GM19035 (cell line): ENCODE measurements around the gene ZCCHC7.

Experiments used
- ATAC-seq: cut with Tn5 transposase; IDR thresholded peaks from one replicate; pipeline ENCODE4 v1.9.1; 2021; ENCODE audit not compliant: unreplicated experiment

ZCCHC7 gene

DNA sequence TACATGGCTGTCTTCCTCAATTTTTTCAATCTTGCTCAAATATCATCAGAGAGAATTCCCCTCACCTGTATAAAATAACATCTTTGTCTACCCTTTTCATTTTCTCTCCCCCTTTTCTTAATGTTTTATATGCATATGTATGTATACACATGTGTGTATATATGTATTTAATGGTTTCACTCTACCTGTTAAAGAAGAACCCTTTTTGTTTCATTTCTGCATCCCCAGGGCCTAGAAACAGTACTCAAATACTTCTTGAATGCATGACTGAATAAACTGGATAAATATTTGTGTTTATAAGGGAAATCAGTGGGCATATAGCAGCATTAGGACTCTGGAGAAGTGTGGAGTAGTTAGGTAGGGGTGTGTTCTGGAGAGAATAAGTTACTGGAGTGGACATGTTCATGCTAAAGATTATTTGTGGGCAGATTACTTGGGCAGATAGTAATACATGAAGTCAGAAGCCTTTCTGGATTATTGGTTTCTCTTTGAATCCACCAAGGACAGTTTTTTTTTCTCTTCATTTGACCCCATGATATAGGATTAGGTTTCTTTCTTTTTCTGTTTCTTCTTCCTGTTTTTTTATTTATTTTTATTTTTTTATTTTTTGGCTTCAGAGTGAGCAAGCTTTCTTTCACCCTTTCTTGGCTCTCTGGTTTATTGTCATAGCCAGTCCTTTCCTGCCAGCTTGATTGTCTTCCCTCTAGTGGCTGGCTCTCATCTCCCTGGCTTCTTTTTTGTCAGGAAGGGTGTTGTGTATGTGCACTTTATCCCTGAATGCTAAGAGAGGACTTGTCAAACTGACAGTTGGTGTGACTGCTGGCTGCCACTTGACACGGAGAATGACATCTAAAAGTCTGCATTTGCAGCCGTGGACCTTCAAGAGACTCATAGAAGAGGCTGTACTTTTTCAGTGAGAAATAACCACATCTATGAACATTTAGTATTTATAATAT is 89.3 kb downstream of the ZCCHC7 start:
- no peak for ATAC-seq

DNA sequence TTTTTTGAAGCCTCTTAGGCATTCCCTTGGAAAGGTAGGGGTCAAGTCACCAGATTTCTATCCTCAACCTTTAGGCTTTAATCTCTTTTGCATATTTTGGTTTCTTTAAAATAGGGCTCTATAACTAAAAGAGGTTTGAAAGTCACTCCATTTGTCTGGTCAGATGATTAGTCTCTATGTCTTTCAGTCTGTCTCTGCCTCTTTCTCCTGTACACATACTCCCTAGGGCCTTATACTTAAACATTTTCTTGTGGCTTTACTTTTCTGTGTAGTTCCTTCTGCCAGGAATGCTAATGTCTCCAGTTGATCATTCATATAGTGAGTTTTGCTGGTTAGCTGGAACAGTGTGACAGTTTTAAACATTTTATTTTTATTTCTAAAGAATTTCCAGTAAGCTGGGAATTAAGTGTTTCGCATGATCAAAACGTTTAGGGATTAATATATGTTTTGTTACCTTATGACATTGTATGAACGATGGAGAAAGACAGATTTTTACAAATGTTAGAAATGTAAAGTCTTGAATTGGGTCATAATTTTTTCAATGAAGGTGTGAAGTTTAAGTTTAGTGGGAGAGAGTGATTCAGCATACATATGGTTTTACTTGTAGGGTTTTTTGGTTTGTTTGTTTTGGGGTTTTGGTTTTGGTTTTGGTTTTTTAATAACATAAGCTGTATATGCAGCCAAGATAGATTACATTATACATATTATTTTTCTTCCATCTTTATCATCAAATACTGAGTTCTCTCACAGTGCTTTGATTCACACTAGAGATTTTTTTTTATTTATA is 90.6 kb downstream of the ZCCHC7 start:
- no peak for ATAC-seq

- ATAC-seq: no peak
Observed at GRCh38 chr9:37212435-37212834, 92.1 kb downstream of the ZCCHC7 start.

- no peak for ATAC-seq
Observed at GRCh38 chr9:37215381-37215780, 95.0 kb downstream of the ZCCHC7 start.

DNA sequence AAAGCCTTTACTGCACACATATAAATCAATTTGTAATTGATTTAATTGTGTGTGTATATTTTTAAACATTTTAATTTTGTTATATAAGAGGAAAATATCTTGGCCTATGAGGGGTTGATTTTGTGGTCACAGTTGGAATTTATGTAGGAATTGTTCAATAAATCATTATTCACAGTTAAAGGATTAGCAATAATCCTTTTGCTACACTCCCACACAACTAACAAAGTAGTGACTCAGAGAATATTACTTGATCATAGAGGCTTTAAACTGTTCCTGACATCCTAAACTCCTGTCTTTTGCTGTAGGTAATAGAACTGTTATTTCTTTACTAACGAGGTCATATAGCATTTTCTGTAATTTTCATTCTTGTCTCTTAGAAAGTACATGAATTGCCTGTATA is 95.5 kb downstream of the ZCCHC7 start:
- ATAC-seq: no peak

GRCh38 chr9:37217161-37217560 is 96.8 kb downstream of the ZCCHC7 start:
- ATAC-seq: no peak

GRCh38 chr9:37218800-37219425 is 98.5 kb downstream of the ZCCHC7 start:
- no peak for ATAC-seq

DNA sequence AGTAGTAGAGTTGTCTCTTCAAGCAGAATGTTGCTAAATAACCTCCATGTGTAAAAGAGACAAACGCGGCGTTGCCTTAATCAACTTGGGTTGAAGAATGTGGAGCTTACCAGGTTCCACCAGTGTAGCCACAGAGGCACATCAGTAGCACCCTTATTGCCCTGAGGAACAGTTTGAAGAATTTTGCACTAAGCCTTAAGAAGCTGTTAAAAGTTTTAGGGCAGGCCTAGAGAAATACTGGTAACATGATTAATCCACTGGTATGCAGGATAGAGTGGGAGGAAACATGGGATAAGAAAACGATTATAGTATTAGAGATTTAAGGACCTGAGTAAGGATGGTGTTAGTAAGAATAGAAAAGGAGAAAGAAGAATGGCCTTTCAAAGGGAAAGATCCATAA is 100.6 kb downstream of the ZCCHC7 start:
- no peak for ATAC-seq

GRCh38 chr9:37221489-37222106 is 101.2 kb downstream of the ZCCHC7 start:
- ATAC-seq: no peak

DNA sequence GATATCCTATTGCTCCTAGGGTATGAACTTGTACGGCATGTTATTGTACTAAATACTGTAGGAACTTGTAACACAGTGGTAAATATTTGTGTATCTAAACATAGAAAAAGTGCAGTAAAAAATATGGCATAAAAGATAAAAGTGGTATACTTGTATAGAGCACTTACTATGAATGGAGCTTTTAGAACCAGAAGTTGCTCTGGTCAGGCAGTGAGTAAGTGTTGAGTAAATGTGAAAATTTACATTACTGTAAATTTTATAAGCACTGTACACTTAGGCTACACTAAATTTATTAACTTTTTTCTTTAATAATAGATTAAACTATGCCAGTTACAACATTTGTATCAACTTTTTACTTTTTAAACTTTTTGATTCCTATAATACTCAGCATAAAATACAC is 109.1 kb downstream of the ZCCHC7 start:
- ATAC-seq: no peak

DNA sequence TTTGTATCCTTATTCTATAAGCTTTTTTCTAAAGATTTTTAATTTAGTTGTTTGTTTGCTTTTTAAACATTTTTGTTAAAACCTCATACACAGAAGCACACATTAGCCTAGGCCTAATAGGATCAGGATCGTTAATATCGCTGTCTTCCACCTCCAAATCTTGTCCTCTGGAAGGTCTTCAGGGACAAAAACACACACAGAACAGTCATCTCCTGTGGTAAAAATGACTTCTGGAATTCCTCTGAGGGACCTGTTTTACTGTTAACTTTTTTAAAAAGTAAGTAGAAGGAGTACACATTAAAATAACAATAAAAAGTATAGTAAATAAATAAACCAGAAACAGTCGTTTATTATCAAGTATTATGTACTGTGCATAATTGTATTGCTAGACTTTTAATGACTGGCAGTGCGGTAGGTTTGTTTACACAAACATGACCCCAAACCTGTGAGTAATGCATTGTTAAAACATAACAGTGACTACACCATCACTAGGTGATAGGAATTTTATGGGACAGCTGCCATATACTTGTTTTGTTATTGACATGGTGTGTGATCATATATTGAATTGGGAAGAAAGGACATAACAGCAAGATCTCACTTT is 109.6 kb downstream of the ZCCHC7 start:
- ATAC-seq: no peak

DNA sequence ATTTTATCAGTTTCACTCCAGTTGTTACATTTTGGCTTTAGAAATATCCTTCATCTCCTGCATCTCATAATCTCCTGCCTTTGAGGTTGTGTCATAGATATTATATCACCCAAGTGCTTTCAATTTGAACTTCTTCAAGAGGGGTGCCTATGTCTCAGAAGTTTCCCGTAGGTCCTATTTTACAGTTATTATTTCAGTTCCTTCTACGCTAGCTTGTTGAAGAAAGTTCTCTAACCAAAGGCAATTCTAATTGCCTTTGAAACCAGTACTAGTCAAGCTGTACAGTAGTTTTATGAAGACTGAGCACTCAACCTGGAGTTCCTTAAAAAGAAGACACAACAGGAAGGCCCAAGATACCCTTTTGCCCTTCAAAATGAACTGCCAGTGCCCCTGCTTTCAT is 116.4 kb downstream of the ZCCHC7 start:
- no peak for ATAC-seq

DNA sequence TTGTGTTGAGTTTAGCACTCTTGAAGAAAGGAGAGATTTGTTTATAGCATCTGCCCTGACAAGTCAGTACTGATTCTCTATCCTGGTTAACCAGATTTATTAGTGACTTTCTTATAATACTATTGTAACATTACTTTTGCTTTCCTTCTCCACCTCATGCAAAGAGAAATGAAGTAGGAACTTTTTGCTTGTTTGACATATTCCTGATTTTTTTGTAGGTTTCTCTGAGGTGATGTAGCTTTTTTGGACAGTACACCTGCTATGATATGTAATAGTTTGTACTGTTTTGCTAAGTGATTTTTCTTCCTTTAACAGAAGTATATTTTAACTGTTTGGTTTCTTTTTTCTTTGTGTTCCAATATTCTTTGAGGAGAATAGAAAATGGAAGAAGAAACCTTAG is 117.7 kb downstream of the ZCCHC7 start:
- ATAC-seq: no peak

GRCh38 chr9:37239224-37239859 is 119.0 kb downstream of the ZCCHC7 start:
- ATAC-seq: no peak

GRCh38 chr9:37239921-37240320 is 119.5 kb downstream of the ZCCHC7 start:
- ATAC-seq: no peak

GRCh38 chr9:37241340-37241739 is 121.0 kb downstream of the ZCCHC7 start:
- ATAC-seq: no peak

- ATAC-seq: no peak
Observed at GRCh38 chr9:37242089-37242488, 121.7 kb downstream of the ZCCHC7 start.

DNA sequence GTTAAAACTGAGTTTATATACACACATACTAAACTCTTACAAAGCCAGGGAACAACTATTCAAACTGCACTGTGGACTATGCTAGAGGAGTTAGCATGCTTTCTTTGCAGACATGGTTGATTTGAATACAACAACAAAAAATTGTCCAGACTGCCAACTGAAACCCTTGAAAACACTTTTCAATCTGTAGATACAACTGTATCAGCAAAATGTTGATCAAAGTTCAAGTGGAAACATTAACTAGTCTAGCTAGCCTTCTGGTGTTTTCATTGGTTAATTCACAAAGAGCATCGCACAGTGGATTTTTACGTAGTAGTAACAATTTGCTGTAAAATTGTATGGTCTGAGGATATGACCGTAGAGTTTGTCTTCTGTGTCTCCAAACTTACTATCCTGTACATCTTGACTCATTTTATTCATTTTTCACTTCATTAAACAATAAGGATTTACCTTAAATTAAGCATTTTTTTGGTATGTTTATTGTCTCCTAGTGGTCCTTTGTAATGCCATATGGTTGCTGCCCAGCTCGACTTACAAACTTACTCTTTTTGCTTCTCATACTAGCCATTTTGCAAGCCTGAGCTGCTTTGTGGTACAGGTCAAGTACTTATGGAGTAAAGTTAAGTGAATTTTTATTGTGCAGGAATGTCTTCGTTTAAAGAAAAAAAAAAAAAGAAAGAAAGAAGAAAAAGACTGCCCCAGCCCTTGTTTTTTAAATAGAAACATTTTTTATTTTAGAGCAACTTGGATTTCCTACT is 123.4 kb downstream of the ZCCHC7 start:
- ATAC-seq: no peak

- ATAC-seq: no peak
Observed at GRCh38 chr9:37246826-37247225, 126.5 kb downstream of the ZCCHC7 start.
